ENCODE results near the gene COQ9. TPM values are rescaled to one million over a fixed set of nuclear protein-coding genes. Genes with fewer than 3 reads are reported as not detected.

The COQ9 gene
- total RNA-seq, 4 donors from 2014 or later, result 41.8 to 112 (median 76.1) TPM

DNA sequence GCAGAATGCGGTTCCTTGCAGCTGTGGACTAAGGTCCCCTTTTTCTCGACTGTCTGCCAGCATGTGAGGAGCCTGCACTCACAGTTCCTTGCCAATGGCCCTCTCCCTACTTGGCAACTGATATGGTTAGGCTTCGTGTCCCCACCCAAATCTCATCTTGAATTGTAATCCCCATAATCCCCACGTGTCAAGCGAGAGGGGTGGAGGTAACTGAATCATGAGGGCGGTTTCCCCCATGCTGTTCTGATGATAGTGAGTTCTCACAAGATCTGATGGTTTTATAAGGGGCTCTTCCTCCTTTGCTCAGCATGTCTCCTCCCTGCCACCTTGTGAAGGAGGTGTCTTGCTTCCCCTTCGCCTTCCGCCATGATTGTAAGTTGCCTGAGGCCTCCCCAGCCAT lies 20.0 kb upstream of the COQ9 start:
- no peaks in the 10 kb centered on the region for H3K27me3 ChIP-seq
- H3K36me3 ChIP-seq, result peaks cover 23 to 45% of the 10 kb centered on the region in 2 donors
- H3K27ac ChIP-seq, result no peak overlapping the region
- TF ChIP-seq, protein P1, sequence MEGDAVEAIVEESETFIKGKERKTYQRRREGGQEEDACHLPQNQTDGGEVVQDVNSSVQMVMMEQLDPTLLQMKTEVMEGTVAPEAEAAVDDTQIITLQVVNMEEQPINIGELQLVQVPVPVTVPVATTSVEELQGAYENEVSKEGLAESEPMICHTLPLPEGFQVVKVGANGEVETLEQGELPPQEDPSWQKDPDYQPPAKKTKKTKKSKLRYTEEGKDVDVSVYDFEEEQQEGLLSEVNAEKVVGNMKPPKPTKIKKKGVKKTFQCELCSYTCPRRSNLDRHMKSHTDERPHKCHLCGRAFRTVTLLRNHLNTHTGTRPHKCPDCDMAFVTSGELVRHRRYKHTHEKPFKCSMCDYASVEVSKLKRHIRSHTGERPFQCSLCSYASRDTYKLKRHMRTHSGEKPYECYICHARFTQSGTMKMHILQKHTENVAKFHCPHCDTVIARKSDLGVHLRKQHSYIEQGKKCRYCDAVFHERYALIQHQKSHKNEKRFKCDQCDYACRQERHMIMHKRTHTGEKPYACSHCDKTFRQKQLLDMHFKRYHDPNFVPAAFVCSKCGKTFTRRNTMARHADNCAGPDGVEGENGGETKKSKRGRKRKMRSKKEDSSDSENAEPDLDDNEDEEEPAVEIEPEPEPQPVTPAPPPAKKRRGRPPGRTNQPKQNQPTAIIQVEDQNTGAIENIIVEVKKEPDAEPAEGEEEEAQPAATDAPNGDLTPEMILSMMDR (IDR thresholded peaks at IDR 0.05), result no peak
- no peak for TF ChIP-seq POLR2A (IDR thresholded peaks at IDR 0.05)
- peaks cover 0 to 16% of the 10 kb centered on the region in 2 donors for H3K4me1 ChIP-seq
- WGBS, 2 donors, result 85 to 88% methylated on average over 8 of the region's 8 CpGs
- intact Hi-C loops (cut with DNase I), result no loop called here
- no peaks in the 10 kb centered on the region for H3K9me3 ChIP-seq
- H3K4me3 ChIP-seq (replicated peaks in 1 of 3), result no peak overlapping the region
- DNase-seq, result no peak

DNA sequence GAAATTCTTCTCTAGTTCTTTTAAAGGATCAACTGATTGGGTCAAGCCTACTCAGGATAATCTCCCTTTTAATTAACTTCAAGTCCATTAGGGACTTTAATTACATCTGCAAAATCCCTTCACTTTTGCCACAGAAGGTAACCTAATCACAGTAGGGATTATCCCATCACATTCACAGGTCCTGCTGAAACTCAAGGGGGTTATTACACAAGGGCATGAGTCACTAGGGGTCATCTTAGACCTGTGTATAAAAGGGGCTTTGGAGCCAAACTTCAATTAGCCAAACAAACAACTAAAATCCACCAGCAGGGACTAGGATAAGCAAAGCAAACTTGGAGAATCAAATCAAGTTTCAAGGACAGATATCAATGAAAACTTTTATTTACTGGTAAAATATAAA lies 19.5 kb upstream of the COQ9 start:
- TF ChIP-seq, protein P1 (IDR thresholded peaks at IDR 0.05), result no peak
- no peak for TF ChIP-seq POLR2A (IDR thresholded peaks at IDR 0.05)
- H3K36me3 ChIP-seq, result peaks cover 27 to 50% of the 10 kb centered on the region in 2 donors
- H3K4me1 ChIP-seq, result peaks cover 0 to 12% of the 10 kb centered on the region in 2 donors
- no peak overlapping the region for H3K4me3 ChIP-seq (replicated peaks in 1 of 3)
- intact Hi-C loops (cut with DNase I), result no loop called here
- no peak overlapping the region for H3K27ac ChIP-seq
- H3K27me3 ChIP-seq, result no peaks in the 10 kb centered on the region
- no peaks in the 10 kb centered on the region for H3K9me3 ChIP-seq
- no peak for DNase-seq

DNA sequence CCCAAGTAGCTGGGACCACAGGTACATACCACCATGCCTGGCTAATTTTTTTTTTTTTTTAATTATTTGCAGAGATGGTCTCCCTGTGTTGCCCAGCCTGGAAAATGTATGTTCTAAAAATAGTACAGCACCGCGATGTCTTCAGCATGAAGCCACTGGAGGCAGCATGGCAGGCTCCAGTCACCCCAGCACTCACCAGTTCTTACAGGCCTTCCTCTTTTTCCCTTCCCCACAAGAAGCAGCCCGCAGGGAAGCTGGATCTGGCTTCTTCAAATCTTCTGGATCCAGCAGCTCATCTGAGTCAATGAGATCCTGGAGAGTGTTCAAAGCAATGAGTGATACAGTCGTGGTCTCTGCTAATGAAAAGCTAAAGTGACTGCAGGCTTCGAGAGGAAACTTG lies 16.3 kb upstream of the COQ9 start:
- Histone ChIP-seq H3K27ac (no peak overlapping the region), H3K9me3 (no peaks in the 10 kb centered on the region)
- 89 to 90% methylated on average over 5 of the region's 5 CpGs for WGBS, 2 donors

DNA sequence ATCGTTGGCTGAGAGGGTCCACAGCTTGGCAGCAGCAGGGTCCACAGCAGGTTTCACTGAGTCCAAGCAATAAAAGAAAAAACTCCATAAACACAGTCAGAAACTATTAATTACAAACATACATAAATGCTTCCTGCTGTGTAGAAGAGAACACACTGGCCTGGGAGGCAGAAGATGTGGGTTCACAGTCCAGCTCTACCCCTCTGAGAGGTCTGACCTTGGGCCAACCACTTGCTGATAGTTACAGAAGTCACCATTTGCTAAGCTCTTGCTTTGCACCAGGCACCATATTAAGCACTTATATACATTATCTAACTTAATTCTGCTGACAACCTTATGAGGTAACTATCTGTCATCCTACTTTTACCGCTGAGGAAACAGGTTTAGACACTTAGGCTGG lies 14.8 kb upstream of the COQ9 start:
- intact Hi-C loops (cut with DNase I), result no loop called here
- DNase-seq, result no peak
- TF ChIP-seq, protein P1 (IDR thresholded peaks at IDR 0.05), result no peak
- no peak overlapping the region for H3K4me3 ChIP-seq (replicated peaks in 1 of 3)
- 89 to 94% methylated on average over 2 of the region's 2 CpGs for WGBS, 2 donors
- no peaks in the 10 kb centered on the region for H3K27me3 ChIP-seq
- H3K9me3 ChIP-seq, result no peaks in the 10 kb centered on the region
- no peak overlapping the region for H3K27ac ChIP-seq
- H3K36me3 ChIP-seq, result peaks cover 53 to 86% of the 10 kb centered on the region in 2 donors
- H3K4me1 ChIP-seq, result no peaks in the 10 kb centered on the region

More for the DNA sequence above, 16.3 kb upstream of the COQ9 start:
- H3K36me3 ChIP-seq, result peaks cover 53 to 82% of the 10 kb centered on the region in 2 donors
- H3K27me3 ChIP-seq, result no peaks in the 10 kb centered on the region
- intact Hi-C loops (cut with DNase I), result no loop called here
- H3K4me1 ChIP-seq, result no peaks in the 10 kb centered on the region
- DNase-seq, result no peak
- no peak overlapping the region for H3K4me3 ChIP-seq (replicated peaks in 1 of 3)
- TF ChIP-seq, protein P1 (IDR thresholded peaks at IDR 0.05), result no peak
- no peak for TF ChIP-seq POLR2A (IDR thresholded peaks at IDR 0.05)

DNA sequence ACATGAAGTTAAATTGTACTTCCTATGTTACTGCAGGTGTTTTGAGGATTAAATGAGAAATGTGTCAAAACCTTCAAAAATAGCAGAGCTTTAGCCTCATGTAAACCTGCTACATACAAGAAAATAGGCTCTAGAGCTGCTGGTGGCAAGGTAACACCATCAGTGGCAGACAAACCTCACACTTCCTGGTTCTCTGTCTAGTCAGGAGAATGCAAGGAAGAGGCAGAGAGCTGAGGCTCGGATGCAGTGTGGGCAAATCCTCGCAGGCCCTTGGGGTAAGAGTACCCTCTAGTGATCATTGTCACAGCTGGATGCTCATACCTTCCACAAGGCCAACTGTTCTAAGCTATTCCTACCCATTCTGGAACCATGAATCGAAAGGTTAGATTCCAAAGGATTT lies 14.3 kb upstream of the COQ9 start:
- H3K4me1 ChIP-seq, result no peaks in the 10 kb centered on the region
- 83 to 87% methylated on average over 3 of the region's 3 CpGs for WGBS, 2 donors
- no peak overlapping the region for H3K27ac ChIP-seq
- H3K27me3 ChIP-seq, result no peaks in the 10 kb centered on the region
- DNase-seq, result no peak
- no peak overlapping the region for H3K4me3 ChIP-seq (replicated peaks in 1 of 3)
- no peak for TF ChIP-seq POLR2A (IDR thresholded peaks at IDR 0.05)
- TF ChIP-seq, protein P1 (IDR thresholded peaks at IDR 0.05), result no peak
- intact Hi-C loops (cut with DNase I), result no loop called here
- H3K9me3 ChIP-seq, result no peaks in the 10 kb centered on the region
- H3K36me3 ChIP-seq, result peaks cover 53 to 84% of the 10 kb centered on the region in 2 donors

All from thyroid gland (tissue), 4 donors.